Measurements from ENCODE around the gene KCNT1. TPM values are rescaled to one million over a fixed set of nuclear protein-coding genes. Genes with fewer than 3 reads are reported as not detected.

Gene KCNT1
- polyA plus RNA-seq, 2 of the 4 experiments (the other 2 are of a cell fraction), result not detected

- WGBS (ENCODE audit: missing lambda C conversion rate), result 59% methylated on average over 24 of the region's 36 CpGs
- Histone ChIP-seq H3K9me3 (no peaks in the 10 kb centered on the region), H3K4me3 (no peak overlapping the region), H3K27ac (no peak overlapping the region), H3K4me1 (no peaks in the 10 kb centered on the region), H3K4me2 (no peak overlapping the region)
- no peak for TF ChIP-seq E2F6 (IDR thresholded peaks at IDR 0.05; ENCODE audit: borderline replicate concordance, low read depth)
- TF ChIP-seq HOXB5 (CRISPR knock-in tag; IDR thresholded peaks at IDR 0.05), result no peak
- no peak for TF ChIP-seq SREBF2 (IDR thresholded peaks at IDR 0.05)
- TF ChIP-seq MAX (IDR thresholded peaks at IDR 0.05), result no peak
- TF ChIP-seq TFCP2L1 (CRISPR knock-in tag; IDR thresholded peaks at IDR 0.05), result no peak
- TF ChIP-seq CTCF (IDR thresholded peaks at IDR 0.05), result no peak
- TF ChIP-seq ZFP36 (IDR thresholded peaks at IDR 0.05; ENCODE audit: borderline replicate concordance, partially characterized antibody), result no peak
- no peak for TF ChIP-seq NFE2L2 (conservative IDR thresholded peaks at IDR 0.05; ENCODE audit: low read length)
- DNase-seq (ENCODE audit: low read depth in 1 of 2, low spot score in 1 of 2) (no peak), ATAC-seq (no peak), FAIRE-seq (no peak)
- CTCF ChIA-PET, result interaction anchor here (0.8 to 2.4 kb wide), 9 partner anchors 9 to 188 kb away, joined by 3 to 11 read pairs (median 3); no protein-coding TSS in a partner anchor
- POLR2A ChIA-PET, result no interaction called here
These were observed 86.8 kb downstream of the KCNT1 start for GRCh38 chr9:135788576-135789300.

GRCh38 chr9:135789838-135790291 lies 87.9 kb downstream of the KCNT1 start:
- CTCF ChIA-PET, result interaction anchor here (1.1 to 2.4 kb wide), 4 partner anchors 8 to 186 kb away, joined by 3 to 11 read pairs (median 5); partner anchors contain the start of gene KCNT1
- H3K4me3 ChIP-seq, result no peak overlapping the region
- no peaks in the 10 kb centered on the region for H3K4me1 ChIP-seq
- no peak for ATAC-seq
- no peaks in the 10 kb centered on the region for H3K9me3 ChIP-seq
- POLR2A ChIA-PET, result no interaction called here
- H3K27ac ChIP-seq, result no peak overlapping the region
- 70% methylated on average over 5 of the region's 13 CpGs for WGBS (ENCODE audit: missing lambda C conversion rate)
- TF ChIP-seq HEYL (CRISPR knock-in tag; IDR thresholded peaks at IDR 0.05), result no peak
- TF ChIP-seq BCL3 (IDR thresholded peaks at IDR 0.05), result no peak
- no peak for TF ChIP-seq JUN (IDR thresholded peaks at IDR 0.05)
- TF ChIP-seq HOXA7 (CRISPR knock-in tag; IDR thresholded peaks at IDR 0.05), result no peak
- TF ChIP-seq FOXS1 (CRISPR knock-in tag; IDR thresholded peaks at IDR 0.05), result no peak
- TF ChIP-seq ATOH8 (CRISPR knock-in tag; IDR thresholded peaks at IDR 0.05; ENCODE audit: low read depth), result no peak
- no peak for TF ChIP-seq MYC (IDR thresholded peaks at IDR 0.05; ENCODE audit: borderline replicate concordance, low read length)
- TF ChIP-seq TFCP2L1 (CRISPR knock-in tag; IDR thresholded peaks at IDR 0.05), result no peak
- TF ChIP-seq RNF2 (IDR thresholded peaks at IDR 0.05; ENCODE audit: borderline replicate concordance, low read depth), result no peak
- TF ChIP-seq EHMT2 (IDR thresholded peaks at IDR 0.05; ENCODE audit: low read depth), result no peak
- TF ChIP-seq RAD21 (conservative IDR thresholded peaks at IDR 0.05 in 1 of 2, IDR thresholded peaks at IDR 0.05 in 1 of 2), result no peak
- TF ChIP-seq RFX5 (IDR thresholded peaks at IDR 0.05), result no peak
- no peak for DNase-seq (ENCODE audit: low read depth in 1 of 2, low spot score in 1 of 2)
- no peak overlapping the region for H3K4me2 ChIP-seq
- FAIRE-seq, result no peak
